ENCODE data around the gene PRSS33. TPM values are rescaled to one million over a fixed set of nuclear protein-coding genes. Genes with fewer than 3 reads are reported as not detected.

PRSS33 gene
- total and polyA plus RNA-seq, 9 of the 15 experiments (the other 6 are each of a cell fraction or from before 2014, with no cell fraction given), result not detected

GRCh38 chr16:2737895-2738418 is 49.4 kb downstream of the PRSS33 start:
- intact Hi-C loops (cut with micrococcal nuclease) (no loop called here), in situ Hi-C loops (cut with MboI) (no loop called here)
- Histone ChIP-seq H3K27ac (ENCODE audit: extremely low read depth, low read depth, low read length) (no peak overlapping the region), H3K4me2 (ENCODE audit: insufficient read depth, low read length) (peak overlapping the region; percentile 6; the same call in 1 of the 2 replicates), H4K20me1 (replicated peaks; ENCODE audit: control insufficient read depth, insufficient read depth, low read length) (no peaks in the 10 kb centered on the region), H3K9ac (ENCODE audit: insufficient read depth in 1 of 2, low read depth in 2 of 2, low read length in 2 of 2) (peak overlapping the region in 1 of 2 experiments; percentile 90; a peak in 2 of 4 replicates), H3K4me1 (replicated peaks in 1 of 2; ENCODE audit: control insufficient read depth in 2 of 2, insufficient read depth in 2 of 2, low read length in 2 of 2) (peaks cover 7 to 40% of the 10 kb centered on the region in 2 experiments; a peak in 4 of 5 replicates), H2AFZ (ENCODE audit: low read depth, low read length) (peak overlapping the region; percentile 80; the same call in 1 of the 2 replicates), H3K4me3 (no peak overlapping the region), H3K9me3 (replicated peaks; ENCODE audit: control insufficient read depth, insufficient read depth, low read depth, low read length) (no peaks in the 10 kb centered on the region), H3K27me3 (ENCODE audit: control insufficient read depth in 2 of 2, insufficient read depth in 2 of 2, low read length in 2 of 2) (no peaks in the 10 kb centered on the region), H3K36me3 (ENCODE audit: control insufficient read depth, insufficient read depth, low read length) (no peaks in the 10 kb centered on the region), H3K9me1 (ENCODE audit: control insufficient read depth, insufficient read depth, low read length) (no peaks in the 10 kb centered on the region), H3K79me2 (ENCODE audit: control insufficient read depth, insufficient read depth, low read length) (no peaks in the 10 kb centered on the region)
- FAIRE-seq, result no peak
- no TSS peak for BruUV-seq (replicated peaks)
- WGBS (ENCODE audit: insufficient coverage, low coverage, missing lambda C conversion rate), result 56% methylated on average over 5 of the region's 7 CpGs
- POLR2A ChIA-PET, result interaction anchor here (0.6 to 4.3 kb wide), 5 partner anchors 12 to 345 kb away, joined by 3 to 51 read pairs (median 4); partner anchors contain the start of gene SRRM2
- TF ChIP-seq FOSL1 (tag; conservative IDR thresholded peaks at IDR 0.05) (no peak), MED1 (CRISPR knock-in tag; IDR thresholded peaks at IDR 0.05; ENCODE audit: borderline replicate concordance) (no peak), TAF15 (IDR thresholded peaks at IDR 0.05; ENCODE audit: low read depth, low read length) (no peak), FOXA1 (IDR thresholded peaks at IDR 0.05; ENCODE audit: borderline replicate concordance) (no peak), POU5F1 (IDR thresholded peaks at IDR 0.05; ENCODE audit: borderline replicate concordance, low read depth, low read length, partially characterized antibody) (no peak), PRMT5 (CRISPR knock-in tag; IDR thresholded peaks at IDR 0.05) (no peak), NFE2 (IDR thresholded peaks at IDR 0.05; ENCODE audit: low read depth) (no peak), POLR2G (IDR thresholded peaks at IDR 0.05; ENCODE audit: low read depth, low read length) (peak; percentile 15; the same call in 1 of the 2 replicates)
- DNase-seq (ENCODE audit: extremely low read depth in 1 of 4, low spot score in 3 of 4), result no peak
- no peak for ATAC-seq
- CTCF ChIA-PET (ENCODE audit: low intra/inter-chr PET ratio), result no interaction called here

All from K562 (cell line).